ENCODE results near the gene ING3. TPM values are rescaled to one million over a fixed set of nuclear protein-coding genes. Genes with fewer than 3 reads are reported as not detected.

Gene ING3
- total and polyA plus RNA-seq, 9 donors: 10.1 to 19.5 (median 17.0) TPM

- intact Hi-C loops (cut with DNase I): no loop called here
- no peaks in the 10 kb centered on the region for H3K36me3 ChIP-seq
- H3K27ac ChIP-seq: no peak overlapping the region
- no peak overlapping the region for H3K4me3 ChIP-seq
- no peaks in the 10 kb centered on the region for H3K4me1 ChIP-seq (ENCODE audit: insufficient read depth)
- TF ChIP-seq POLR2A (IDR thresholded peaks at IDR 0.05) (no peak), CTCF (IDR thresholded peaks at IDR 0.05) (no peak), EP300 (IDR thresholded peaks at IDR 0.05) (no peak)
- DNase-seq: no peak
- H3K9me3 ChIP-seq: no peaks in the 10 kb centered on the region
- no peaks in the 10 kb centered on the region for H3K27me3 ChIP-seq
Observed at GRCh38 chr7:120919466-120919865, 31.1 kb upstream of the ING3 start.

GRCh38 chr7:120920034-120920433 is 30.5 kb upstream of the ING3 start:
- no peak overlapping the region for H3K4me3 ChIP-seq
- WGBS, 3 donors: 81 to 86% (median 81%) methylated on average over 2 of the region's 2 CpGs
- no peaks in the 10 kb centered on the region for H3K36me3 ChIP-seq
- no peaks in the 10 kb centered on the region for H3K9me3 ChIP-seq
- H3K4me1 ChIP-seq (ENCODE audit: insufficient read depth): no peaks in the 10 kb centered on the region
- no peak overlapping the region for H3K27ac ChIP-seq
- TF ChIP-seq EP300 (IDR thresholded peaks at IDR 0.05) (no peak), CTCF (IDR thresholded peaks at IDR 0.05) (no peak), POLR2A (IDR thresholded peaks at IDR 0.05) (no peak)
- intact Hi-C loops (cut with DNase I): no loop called here
- DNase-seq: no peak
- H3K27me3 ChIP-seq: no peaks in the 10 kb centered on the region

GRCh38 chr7:120920591-120921274 is 29.8 kb upstream of the ING3 start:
- WGBS, 3 donors: 81 to 86% (median 83%) methylated on average over 3 of the region's 3 CpGs
- Histone ChIP-seq H3K27me3 (no peaks in the 10 kb centered on the region), H3K27ac (no peak overlapping the region), H3K9me3 (no peaks in the 10 kb centered on the region), H3K4me3 (no peak overlapping the region), H3K4me1 (ENCODE audit: insufficient read depth) (no peaks in the 10 kb centered on the region), H3K36me3 (no peaks in the 10 kb centered on the region)
- TF ChIP-seq POLR2A (IDR thresholded peaks at IDR 0.05): no peak
- TF ChIP-seq EP300 (IDR thresholded peaks at IDR 0.05): no peak
- TF ChIP-seq CTCF (IDR thresholded peaks at IDR 0.05): no peak
- intact Hi-C loops (cut with DNase I): no loop called here
- no peak for DNase-seq

- H3K4me1 ChIP-seq (ENCODE audit: insufficient read depth): no peaks in the 10 kb centered on the region
- 77 to 85% (median 80%) methylated on average over 2 of the region's 2 CpGs for WGBS, 3 donors
- H3K27me3 ChIP-seq: no peaks in the 10 kb centered on the region
- DNase-seq: no peak
- no peaks in the 10 kb centered on the region for H3K9me3 ChIP-seq
- TF ChIP-seq POLR2A (IDR thresholded peaks at IDR 0.05) (no peak), EP300 (IDR thresholded peaks at IDR 0.05) (no peak), CTCF (IDR thresholded peaks at IDR 0.05) (no peak)
- intact Hi-C loops (cut with DNase I): no loop called here
- no peak overlapping the region for H3K27ac ChIP-seq
- H3K4me3 ChIP-seq: no peak overlapping the region
- no peaks in the 10 kb centered on the region for H3K36me3 ChIP-seq
Observed at GRCh38 chr7:120924837-120925236, 25.7 kb upstream of the ING3 start.

Data from ovary (tissue), 9 donors.